GM21447 (cell line): Measurements from ENCODE around the gene NOL9.

Experiments used
- ATAC-seq: cut with Tn5 transposase; IDR thresholded peaks from one replicate; pipeline ENCODE4 v1.9.1; 2021; ENCODE audit not compliant: unreplicated experiment

The NOL9 gene

GRCh38 chr1:6591222-6591621 is 36.9 kb upstream of the NOL9 start:
- no peak for ATAC-seq

DNA sequence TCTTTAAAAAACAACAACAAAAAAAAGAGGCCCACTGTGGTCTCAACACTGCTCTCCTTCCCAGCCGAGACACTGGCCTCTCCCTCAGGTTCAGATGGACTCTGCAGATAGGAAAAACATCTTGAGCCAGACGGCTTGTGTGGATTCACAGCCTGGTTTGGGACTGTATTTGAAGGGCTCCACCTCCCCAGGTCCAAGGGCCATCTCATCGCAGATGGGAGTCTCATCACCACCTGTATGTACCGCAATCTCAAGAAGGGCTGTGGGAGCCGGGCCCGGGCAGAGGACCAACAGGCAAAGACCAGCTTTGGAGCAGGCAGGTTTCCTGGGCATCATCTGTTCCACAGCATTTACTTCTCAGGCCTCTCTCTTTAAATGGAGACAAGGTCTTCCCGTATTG is 35.7 kb upstream of the NOL9 start:
- no peak for ATAC-seq

- ATAC-seq = no peak
These were observed 34.7 kb upstream of the NOL9 start for GRCh38 chr1:6588893-6589520.

GRCh38 chr1:6588128-6588892 is 34.0 kb upstream of the NOL9 start:
- no peak for ATAC-seq

- no peak for ATAC-seq
These were observed 33.1 kb upstream of the NOL9 start for GRCh38 chr1:6587261-6588005.

GRCh38 chr1:6586404-6586816 is 32.1 kb upstream of the NOL9 start:
- ATAC-seq = no peak

- ATAC-seq = no peak
These were observed 31.5 kb upstream of the NOL9 start for GRCh38 chr1:6585841-6586240.

- ATAC-seq = no peak
These were observed 30.9 kb upstream of the NOL9 start for GRCh38 chr1:6585081-6585722.

DNA sequence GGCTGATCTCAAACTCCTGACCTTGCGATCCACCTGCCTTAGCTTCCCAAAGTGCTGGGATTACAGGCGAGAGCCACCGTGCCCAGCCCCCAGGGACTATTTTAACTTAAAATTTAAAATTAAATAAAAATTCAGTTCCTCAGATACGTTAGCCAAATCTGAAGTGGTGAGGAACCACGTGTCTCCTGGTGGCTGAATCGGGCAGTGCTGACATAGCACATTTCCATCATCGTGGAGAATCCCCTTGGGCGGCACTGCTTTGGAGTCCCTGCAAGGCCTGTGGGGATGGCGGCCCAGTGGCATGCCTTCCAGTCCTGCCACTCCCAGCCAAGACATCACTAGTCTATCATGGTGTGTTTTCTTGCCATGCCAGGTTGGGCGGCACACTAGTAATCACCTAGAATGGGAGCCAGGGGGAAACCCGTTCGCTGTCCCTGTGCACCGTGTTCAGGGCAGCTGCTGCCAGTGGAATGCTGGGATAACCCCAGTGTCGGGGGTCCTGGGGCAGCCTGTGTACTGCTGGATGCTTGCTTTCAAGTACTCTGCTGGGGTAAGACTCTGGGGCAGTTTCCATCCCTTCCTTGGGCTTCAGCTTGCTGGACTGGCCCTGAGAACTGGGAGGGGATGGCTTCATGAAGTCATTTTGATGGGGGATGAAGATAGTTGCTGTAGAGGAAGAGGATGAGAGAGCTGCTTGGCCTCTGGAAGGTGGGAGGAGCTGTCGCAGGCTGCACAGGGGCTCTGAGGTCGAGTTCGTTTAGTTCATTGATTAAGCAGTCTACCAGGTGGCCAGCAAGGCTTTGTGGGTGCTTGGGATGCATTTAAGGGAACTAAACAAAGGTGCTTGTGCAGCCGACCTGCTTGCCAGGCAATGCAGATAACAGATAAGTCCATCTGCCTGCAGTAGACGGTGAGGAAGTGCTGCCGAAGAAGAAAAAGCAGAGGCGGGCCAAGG is 30.1 kb upstream of the NOL9 start:
- ATAC-seq = no peak

DNA sequence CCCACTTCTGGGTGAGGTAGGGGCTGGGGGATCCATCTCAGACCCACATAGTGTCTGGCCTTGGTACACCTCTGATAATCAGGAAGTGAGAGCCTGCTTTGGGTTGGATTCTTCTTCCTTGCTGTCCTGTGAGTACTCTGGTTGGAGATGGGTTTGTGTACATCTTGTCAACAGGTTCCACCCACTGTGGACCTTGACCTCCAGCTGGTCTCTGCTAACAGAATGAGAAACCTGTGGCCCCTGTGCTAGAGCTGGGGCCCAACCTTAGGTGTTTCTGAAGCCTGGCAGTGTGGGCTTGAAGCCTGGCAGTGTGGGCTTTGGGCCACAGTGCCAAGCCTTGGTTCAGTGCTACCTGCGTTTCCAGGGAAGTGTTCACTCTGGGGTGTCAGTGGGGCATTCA is 28.1 kb upstream of the NOL9 start:
- ATAC-seq = no peak

DNA sequence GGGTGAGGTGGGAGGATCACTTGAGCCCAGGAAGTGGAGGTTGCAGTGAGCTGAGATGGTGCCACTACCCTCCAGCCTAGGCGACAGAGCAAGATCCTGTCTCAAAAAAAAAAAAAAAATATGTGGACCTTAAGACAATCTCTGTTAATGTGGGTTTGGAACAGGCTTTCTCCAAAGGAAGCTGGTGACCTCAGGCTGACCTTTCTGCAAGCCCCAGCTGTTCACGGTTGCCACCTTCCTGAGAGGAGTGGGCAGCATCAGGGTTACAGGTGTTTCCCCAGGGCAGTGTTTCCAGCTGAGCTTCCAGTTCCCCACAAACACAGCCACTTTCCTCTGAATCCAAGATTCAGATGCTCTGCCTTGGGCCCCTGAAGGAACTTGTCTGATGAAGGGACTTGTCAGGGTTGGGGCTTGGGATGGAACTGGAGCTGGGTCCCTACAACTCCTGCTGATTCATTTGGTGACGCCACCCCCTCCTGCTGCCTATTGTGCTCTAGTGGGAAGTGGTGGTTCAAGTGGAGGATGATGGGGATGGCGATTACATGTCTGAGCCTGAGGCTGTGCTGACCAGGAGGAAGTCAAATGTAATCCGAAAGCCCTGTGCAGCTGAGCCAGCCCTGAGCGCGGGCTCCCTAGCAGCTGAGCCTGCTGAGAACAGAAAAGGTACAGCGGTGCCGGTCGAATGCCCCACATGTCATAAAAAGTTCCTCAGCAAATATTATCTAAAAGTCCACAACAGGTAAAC is 27.4 kb upstream of the NOL9 start:
- ATAC-seq = no peak

- no peak for ATAC-seq
These were observed 26.5 kb upstream of the NOL9 start for GRCh38 chr1:6580593-6581409.

GRCh38 chr1:6580119-6580592 is 25.8 kb upstream of the NOL9 start:
- no peak for ATAC-seq

DNA sequence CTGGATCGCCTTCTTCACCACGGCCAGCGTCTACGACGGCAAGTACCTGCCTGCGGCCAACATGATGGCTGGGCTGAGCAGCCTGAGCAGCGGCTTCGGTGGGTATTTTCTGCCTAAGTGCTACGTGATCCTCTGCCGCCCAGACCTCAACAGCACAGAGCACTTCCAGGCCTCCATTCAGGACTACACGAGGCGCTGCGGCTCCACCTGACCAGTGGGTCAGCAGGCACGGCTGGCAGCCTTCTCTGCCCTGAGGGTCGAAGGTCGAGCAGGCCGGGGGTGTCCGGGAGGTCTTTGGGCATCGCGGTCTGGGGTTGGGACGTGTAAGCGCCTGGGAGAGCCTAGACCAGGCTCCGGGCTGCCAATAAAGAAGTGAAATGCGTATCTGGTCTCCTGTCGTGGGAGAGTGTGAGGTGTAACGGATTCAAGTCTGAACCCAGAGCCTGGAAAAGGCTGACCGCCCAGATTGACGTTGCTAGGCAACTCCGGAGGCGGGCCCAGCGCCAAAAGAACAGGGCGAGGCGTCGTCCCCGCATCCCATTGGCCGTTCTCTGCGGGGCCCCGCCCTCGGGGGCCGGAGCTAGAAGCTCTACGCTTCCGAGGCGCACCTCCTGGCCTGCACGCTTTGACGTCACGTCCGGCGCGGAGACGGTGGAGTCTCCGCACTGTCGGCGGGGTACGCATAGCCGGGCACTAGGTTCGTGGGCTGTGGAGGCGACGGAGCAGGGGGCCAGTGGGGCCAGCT is 25.2 kb upstream of the NOL9 start, which contains the start of gene ZBTB48:
ZBTB48 (plus strand) TSS at position 621 of the 745 bp plus-strand sequence. CDS start 616 bp downstream, outside the sequence.
- peak; percentile 92 for ATAC-seq

GRCh38 chr1:6578624-6579373 is 24.5 kb upstream of the NOL9 start:
- ATAC-seq = no peak

GRCh38 chr1:6577831-6578525 is 23.7 kb upstream of the NOL9 start:
- ATAC-seq = no peak

- no peak for ATAC-seq
These were observed 20.5 kb upstream of the NOL9 start for GRCh38 chr1:6574818-6575217.
